HT-29 (cell line): ENCODE data around the gene SLC9C1. TPM values are rescaled to one million over a fixed set of nuclear protein-coding genes. Genes with fewer than 3 reads are reported as not detected.

Experiments
- DNase-seq: peaks from one replicate; pipeline ENCODE4 v3.0.0-alpha.2; 2015; ENCODE audit warnings: low spot score
- total RNA-seq: library from RNA; depleted of rRNA; stranded (reverse); fragments of >200 nt; shearing (Covaris generic); gene quantifications from 2 replicates; pipeline ENCODE4 v1.2.3, GENCODE V29; 2014

Gene SLC9C1
- total RNA-seq, 1 experiment from 2014 or later, result not detected

DNA sequence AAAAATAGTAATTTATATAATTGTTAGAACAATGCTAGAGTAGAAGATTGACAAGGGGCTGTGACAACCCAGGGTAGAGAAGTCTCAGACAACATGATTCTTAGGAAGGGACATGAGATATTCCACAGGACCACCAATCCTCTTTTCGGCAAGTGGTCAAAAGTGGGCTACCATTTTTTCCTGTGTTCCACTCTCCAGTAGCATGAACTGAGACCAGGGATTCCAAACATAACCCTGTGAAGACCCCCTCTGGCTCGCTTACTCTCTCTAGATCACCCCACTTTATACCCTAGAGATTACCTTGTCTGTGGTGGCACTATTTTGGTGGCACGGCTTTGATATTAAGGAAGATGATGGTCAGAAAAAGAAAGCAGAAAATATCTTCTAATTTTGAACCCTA lies 161.9 kb downstream of the SLC9C1 start:
- no peak for DNase-seq

DNA sequence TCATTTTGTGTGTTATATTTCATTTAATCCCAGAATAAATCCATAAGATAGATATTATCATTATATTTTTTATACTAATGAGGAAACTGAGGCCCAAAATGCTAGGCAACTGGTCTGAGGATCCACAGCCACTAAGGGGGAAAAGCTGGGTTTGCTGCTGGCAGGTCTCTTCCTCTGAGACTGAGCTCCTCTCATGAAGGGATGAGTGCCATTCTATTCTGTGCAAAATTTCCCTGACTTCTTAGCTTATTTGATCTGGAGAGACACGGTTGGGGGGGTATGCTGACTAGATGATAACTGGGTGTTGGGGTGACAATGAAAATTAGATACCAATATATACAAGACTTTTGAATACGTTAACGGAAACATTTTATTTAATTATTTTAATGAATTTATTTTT lies 162.9 kb downstream of the SLC9C1 start:
- DNase-seq, result no peak

DNA sequence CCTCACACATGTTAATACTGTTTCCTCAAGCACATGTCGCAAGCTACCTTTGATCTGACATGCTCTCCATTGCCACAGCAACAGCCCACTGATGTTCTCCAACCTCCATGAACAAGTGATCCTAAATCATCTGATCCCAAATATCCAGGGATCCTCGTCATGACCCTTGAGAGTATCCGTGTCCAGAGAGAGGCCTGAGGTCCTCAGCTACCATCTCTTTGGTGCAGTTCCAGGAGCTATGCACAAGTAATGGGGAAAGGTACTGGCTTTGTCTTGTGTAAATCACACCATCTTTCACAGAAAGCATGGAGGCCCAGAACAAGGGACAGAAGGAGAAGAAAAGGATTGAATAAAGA lies 163.4 kb downstream of the SLC9C1 start:
- no peak for DNase-seq

DNA sequence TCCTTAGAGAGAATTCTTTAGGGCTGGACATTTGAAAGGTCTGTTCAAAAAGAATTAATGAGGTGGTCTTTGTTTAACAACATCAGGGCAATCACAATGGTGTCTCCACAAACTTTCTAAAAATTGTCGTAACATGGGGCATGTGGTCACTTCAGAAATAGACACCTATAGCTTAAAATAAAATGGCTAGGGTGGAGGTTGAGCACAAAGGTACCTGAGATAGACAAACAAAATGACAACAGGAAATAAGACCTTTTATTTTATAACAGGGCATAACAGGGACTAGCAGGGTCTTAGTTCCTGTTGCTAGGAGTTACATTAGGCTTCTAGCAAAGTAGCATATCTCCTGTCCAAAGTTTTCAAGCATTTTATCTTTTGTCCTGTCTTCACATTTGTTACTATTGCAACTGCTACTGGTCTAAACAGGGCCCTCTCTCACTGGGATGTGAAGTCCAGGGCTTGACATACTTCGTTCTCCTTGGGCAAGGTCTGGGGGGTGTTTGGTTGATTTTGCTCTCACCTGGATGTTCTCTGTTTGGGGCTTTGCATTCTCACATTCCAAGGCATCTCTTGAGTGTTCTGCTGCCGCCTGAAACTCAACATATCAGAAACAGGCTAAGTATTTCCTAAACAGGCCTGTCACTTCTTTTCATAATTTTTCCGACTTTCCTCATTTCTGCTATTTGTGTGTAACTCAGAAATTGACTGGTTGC lies 163.9 kb downstream of the SLC9C1 start:
- no peak for DNase-seq

DNA sequence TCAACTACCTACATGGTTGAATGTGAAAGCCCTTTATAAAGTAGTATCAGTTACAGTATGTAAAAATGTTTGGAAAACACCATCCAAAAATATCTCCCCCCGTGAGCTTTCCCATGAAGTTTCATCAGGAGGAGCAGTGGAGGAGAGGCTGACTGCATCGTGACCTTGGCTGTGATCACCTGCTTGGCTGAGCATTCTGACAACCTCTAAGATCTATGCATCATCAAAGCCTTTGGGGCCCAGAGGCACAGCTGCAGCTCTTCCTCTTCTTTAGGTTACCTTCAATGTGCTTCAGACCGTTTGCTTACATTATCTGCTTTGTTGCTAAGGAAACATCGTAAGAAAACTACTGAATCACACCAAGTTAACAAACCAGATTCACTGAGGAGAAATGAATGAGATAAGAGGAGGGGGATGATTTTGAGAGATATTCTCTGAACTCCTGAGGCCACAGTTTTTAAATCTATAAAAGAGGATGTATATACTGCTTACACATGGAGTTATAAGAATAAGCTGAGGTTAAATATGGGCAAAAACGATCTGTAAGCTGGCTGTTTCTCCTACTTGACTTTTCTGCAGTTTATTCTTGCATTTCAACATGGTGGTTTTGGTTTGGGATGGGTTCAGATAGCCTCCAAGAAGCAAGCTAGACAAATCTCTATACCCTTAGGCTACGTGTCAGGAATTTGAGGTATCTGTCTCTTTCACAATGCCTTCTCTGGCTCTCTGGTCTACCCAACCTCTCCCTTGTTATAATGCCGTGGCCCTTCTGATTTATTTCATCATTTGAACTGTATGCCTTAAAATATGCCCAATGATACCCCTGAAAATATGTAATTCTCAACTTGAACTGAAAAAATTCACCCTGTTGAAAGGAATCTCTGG lies 164.9 kb downstream of the SLC9C1 start:
- peak; percentile 25 for DNase-seq

DNA sequence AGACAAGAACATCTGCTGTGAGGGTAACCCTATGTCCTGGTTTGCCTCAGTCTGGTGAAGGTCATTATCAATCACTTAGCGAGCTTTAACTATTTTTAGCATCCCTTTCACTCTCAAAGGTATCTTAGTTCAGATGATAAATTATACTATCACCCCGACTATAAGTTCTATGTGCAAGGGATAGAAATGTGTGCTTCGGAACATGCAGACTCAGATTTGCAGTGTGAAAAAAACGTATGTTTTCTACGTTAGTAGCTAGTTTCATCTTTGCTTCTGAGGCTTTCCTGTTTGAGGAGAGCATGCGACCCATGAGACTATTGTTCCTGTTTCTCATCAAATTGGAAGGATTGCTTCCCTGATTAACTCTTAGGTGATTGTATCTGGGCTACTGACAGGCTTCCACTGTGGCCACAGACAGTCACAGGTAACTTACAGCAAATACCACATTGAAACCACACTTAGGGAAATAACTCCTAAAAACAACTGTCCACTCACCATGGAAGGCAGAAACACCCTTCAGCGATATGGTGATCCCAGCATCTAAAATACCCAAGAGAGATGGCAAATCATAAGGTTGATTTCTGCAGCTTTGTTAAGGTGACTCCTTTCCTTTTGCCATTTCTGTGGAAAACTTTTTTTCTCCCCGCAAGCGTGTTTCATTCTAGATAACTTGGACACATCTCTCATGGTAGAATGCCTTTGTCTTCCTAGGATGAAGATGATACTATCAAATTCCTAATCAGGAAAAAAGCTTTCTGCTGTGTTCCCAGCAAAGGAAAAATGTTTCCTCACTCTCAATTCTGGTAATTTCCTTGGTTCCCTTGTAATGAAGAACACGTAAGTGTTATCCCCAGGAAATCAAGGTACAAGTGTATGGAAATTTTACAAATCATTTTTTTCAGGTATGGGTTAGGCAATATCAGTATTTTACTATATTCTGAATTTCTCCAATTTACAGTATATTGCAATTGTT lies 166.2 kb downstream of the SLC9C1 start:
- DNase-seq, result no peak

DNA sequence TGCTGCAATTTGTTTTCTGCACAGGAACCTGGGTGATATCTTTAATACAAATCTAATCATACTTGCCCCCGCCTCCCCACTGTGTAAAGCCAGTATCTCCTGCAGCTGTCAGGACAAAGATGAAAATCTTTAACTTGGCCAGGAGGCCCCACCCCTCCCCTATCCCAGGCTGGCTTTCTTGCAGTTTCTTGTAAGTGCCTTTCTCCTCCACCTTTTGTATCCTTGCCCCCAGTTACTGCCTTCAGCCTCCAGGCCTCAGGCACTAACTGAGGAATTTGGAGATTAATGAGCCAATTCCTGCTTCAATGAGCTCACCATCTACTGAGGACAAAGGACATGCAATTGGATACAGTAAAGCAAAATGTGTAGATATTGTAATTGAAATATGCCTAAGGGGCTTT lies 167.5 kb downstream of the SLC9C1 start:
- no peak for DNase-seq

DNA sequence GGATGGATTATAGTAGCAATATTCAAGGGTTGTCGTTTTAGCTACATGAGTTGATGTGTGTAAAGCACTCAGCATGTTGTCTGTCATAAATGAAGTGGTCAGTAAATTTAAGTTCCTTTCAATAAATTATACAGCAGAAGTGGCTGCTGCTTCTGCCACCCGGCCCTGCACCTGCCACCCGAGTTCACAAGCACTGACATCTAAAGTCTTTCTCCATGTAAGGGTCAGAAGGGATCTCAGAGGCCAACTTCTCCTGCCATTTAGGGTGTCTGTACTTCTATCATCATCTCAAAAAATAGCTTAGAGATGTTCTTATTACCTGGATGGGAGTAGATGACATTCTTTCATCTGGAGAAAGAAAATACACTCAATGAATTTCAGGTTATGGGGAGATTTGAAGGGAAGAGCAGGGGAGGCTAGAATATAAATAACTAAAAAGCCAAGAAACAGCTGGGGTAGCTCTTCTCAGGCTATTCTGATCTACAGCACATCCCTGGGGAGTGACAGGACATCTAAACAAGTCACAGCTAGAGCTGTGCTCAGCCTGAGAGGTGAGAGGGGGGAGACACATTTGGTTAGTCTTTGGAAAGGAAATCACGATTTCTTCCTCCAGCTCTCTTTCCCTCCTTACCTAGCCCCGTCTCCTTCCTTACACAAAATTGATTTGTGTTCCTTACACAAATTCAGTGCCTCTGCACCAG lies 169.0 kb downstream of the SLC9C1 start:
- no peak for DNase-seq

DNA sequence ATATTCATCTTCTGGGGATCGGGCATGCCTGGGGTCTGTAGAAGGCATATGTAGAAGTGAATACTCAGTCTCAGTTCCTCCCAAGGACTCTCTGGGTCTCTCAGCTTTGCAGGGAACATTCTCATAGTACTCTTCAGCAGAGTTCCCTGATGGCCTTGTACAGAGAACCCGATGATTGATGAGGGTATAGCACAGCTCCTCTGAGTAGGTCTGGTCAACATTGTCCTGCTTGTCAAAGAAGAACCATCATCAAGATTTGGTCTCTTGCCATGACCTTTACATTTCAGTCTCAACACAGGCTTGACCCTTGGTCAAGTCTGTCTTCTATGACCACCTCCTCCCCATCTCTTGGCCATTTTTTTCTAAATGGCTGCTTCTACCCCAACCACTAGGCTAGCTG lies 170.5 kb downstream of the SLC9C1 start:
- no peak for DNase-seq

DNA sequence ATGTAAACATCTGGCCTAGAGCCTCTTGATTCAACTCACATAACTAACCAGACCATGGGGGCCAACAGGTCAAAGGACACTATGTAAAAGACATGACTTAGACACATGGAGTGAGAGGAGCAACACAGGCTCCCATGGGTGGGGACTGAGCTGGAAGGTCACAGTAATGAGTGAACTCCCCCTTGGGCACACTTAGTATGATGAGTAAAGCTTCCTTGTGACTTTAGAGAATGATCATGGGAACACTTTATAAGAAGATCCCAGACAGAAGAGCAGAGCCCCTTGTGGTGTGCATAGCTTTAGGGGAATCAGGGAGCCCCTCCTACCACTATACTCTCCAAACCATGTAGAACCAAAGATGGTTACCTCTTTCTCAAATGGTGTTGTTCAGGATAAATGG lies 171.1 kb downstream of the SLC9C1 start:
- DNase-seq, result no peak

DNA sequence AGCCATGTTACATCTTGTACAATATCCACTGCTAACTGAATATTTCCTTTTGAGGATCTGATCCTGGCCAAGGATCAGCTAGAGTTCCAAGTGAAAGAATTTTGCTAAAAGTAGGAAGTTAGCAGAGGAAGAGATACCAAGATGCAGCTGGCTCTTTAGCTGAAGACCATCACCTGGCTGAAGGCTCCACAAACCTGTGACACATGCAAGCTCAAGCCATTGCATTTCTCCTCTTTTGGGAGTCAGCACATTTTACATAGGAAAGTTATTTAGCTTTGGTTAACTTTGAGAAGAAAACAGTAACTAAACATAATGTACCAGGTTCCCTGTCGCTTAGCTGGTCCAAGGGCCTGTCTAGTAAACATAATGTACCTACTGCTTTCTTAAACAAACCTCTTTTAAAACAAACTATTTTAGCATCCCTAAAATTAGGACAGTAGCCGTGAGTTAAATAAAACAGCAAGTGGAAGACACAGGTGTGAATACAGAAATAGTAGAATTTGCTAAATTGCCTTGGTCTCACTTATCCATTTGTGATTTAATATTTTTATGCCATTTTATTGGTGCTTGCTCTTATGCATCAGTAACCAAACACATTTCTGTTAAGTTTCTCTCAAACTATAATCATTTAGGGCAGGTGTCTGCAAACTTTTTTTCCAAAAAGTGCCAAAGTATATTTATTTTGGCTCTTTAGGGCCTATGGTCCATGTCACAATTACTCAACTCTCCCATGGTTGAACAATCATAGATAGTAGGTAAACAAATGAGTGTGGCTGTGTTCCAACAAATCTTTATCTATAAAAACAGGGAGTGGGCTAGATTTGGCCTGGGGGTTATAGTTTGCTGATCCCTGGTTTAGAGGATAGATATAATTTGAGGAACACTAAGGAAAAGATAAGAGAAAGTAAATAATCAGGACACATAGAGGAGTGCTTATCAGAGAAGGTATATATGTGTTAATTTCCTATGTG lies 172.2 kb downstream of the SLC9C1 start:
- no peak for DNase-seq

DNA sequence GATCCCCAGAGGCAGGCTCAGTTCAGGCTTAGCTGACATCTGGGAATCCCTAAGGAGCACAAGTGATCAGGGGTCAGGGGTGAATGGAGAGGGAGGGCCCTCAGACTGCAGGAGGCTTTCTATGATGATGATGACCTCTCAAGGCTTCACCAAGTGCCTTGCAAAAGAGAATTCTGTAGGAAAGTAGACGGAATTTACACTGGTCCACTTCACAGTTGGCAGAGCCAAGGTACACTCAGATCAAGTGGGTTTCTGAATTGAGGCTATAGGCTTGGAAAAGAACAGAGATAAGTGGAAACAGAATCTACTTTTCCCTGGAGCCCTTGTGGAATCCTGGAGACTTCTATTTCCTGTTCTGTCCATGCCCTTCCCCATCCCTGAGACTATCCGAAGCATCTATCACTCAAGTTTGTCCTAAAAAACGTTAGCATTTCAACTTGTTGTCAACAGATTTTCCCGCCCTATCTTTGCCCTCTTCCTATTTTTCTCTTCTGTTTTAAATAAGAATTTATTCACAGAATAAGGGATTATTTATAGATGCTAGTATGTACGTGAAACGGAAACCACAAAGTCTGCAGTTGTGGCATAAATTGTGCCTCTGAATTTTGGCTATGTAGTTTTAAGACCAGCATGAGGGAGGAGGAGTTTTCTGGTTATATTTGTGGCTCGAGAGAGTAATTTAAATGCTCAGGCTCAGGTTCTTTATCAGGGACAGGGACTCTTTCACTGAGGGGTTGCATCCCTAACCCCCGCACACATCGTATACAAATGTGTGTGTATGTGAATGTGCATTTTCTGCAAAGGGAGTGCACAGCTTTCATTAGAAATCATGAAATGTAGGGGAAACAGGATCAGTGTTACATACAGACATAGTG lies 173.8 kb downstream of the SLC9C1 start:
- no peak for DNase-seq

DNA sequence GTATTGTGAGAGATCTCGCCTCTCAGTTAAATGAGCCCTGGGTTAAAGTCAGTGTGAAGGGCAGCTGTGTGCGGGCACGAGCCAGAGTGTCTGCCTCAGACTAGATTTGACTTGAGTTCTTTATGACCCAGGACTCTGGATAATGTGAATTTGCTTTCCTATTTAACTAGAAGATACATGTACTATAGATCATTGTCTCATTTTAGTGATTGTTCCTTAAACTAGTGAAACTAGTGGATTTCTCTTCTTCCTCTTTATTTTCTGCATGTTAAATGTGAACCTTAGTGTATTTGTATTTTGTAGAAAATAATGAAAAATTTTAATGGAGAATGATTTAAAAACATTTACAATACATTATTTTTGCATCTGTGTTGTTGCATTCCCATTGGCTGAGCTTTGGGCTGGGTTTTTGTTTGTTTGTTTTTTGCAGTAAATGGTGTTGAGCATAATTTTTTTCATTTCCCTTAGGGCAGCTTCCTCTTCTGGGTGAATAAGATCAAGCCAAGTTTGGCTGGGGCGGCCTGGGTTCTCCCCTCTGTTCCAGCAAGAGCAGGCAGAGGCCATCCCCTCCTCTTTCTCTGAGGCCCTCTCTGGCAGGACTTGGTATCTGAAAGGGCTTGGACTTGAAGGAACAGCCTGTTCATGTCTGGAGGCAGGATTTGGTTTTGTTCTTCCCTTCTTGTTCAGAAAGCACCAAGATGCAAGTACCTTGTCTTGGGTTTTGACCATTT lies 176.0 kb downstream of the SLC9C1 start:
- DNase-seq, result no peak

DNA sequence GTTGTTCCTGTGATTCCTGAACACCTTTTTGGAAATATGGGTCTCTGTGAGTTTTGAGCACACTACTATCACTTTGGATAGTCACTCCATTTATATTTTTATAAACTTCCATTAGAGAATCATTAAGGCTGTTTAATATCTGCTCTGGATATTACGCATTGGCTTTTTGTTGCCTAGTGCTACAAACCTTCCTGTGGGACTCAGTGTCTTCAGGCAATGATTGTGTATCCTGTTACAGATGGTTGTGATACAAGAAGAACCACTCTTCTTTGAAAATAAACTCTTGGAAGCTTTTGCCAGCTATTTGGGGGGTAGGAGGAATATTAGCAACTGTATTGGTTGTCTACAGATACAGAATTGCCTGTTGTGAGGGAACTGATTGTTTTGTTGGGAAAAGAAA lies 176.6 kb downstream of the SLC9C1 start:
- no peak for DNase-seq

DNA sequence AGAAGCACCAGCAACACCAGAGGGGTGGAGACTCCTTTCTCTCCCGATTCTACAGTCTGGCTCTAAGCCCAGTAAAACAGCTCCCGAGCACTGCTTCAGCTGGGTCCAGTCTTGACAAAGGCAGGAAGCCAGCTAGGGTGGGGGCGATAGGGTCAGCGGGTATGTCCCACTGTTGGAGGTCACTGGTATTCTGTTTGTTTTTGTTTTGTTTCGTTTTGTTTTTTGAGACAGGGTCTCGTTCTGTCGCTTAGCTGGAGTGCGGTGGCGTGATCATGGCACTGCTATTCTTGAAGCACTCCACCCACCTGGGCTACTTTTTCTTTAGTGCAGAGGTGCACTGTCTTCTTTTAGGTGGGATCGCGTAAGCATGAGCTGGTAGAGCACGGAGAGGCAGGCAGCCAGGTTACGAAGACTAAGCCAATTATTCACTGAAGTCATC lies 177.2 kb downstream of the SLC9C1 start:
- no peak for DNase-seq

DNA sequence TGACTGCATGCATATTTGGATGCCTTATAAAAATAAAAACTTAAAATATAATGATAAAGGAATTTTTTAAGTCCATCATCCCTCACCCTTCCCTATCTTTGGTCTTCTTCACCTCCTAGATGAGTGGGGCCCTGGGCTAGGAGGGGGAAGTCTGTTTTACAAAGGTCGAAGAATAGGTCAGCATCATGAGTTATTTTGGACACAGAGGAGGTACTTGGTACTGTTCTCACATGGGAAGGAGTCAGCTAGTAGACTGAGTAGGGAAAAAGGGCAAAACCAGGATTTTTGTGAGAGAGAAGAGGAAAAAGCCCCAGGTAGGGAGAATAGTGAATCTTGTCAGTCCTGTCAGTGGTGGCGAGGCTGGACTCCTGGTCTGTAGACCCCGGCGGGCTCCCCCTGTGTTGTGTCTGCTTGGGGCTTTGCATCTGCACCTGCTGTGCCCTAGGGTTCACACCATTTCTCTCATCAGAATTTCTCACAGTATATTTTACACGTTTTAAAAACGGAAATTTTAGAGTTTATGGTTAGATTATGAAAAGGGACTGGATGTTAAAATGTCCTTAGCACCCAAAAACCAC lies 178.1 kb downstream of the SLC9C1 start:
- no peak for DNase-seq

DNA sequence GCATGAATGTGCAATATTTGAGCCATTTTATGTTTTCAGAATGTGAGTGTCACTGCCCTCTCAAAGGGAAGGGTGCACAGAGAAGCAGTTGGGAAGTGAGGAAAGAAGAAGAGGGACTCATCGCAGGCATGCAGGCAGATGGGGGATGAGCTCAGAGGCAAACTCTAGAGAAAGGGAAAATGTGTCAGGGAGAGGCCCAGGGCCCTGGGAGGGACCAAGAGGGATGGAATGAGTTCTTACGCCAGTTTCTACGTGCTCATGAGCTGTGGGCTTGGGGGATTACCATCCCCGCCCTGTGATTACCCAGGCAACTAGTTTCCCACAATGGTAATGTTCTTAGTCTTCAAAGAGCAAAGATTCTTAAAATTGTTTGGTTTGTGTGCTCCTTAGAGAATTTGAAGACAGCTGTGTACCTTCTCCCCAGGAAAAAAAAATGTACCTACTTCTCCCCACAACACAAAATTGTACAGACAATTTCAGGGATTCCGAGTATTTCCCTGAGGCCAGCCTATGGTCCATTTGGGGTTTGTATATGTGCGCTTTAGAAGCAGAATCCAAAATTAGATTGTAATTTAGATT lies 178.8 kb downstream of the SLC9C1 start:
- DNase-seq, result no peak
